ENCODE results near the gene GLI3. TPM values are rescaled to one million over a fixed set of nuclear protein-coding genes. Genes with fewer than 3 reads are reported as not detected.

GLI3 gene
- total and polyA plus RNA-seq, 2 of the 4 experiments (the other 2 are of a cell fraction) = 1.3 to 3.9 TPM

- no peak for TF ChIP-seq RCOR1 (IDR thresholded peaks at IDR 0.05; ENCODE audit: insufficient replicate concordance, low read length)
- no peak for TF ChIP-seq RFX5 (IDR thresholded peaks at IDR 0.05; ENCODE audit: low read depth, low read length)
- TF ChIP-seq RAD21 (IDR thresholded peaks at IDR 0.05; ENCODE audit: low read length) = no peak
- no peak for TF ChIP-seq SMC3 (IDR thresholded peaks at IDR 0.05; ENCODE audit: low read depth, low read length)
- no peak for TF ChIP-seq POLR2A (IDR thresholded peaks at IDR 0.05; ENCODE audit: low read depth, low read length)
- TF ChIP-seq CEBPB (IDR thresholded peaks at IDR 0.05; ENCODE audit: low read depth, low read length) = no peak
These were observed 308.2 kb downstream of the GLI3 start (continued) for GRCh38 chr7:41928781-41929180.

DNA sequence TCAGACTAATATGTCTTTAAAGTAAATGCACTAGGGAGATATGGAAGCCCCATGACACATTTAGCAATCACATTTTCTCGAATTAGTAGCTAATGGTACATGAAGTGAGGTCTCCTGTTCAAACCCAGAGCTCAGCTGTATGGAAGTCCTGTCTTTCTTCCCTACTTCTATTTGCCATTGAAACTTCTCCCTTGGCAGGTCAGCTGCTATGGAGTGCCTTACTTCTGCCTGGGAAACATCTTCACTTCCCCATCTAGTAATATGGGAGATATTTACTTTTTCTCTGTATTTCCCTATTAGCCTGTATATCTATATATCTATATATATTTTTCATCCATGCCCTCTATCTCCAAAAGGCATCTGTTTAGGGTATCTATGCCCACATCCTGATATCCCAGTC lies 308.8 kb downstream of the GLI3 start:
- WGBS, 2 experiments (ENCODE audit: extremely low coverage in 2 of 2, insufficient read length in 1 of 2) = no CpG with 5 or more reads among the region's 1 CpG
- Histone ChIP-seq H2BK120ac (ENCODE audit: low read depth, low read length) (peak overlapping the region; percentile 87; the same call in 1 of the 2 replicates), H4K8ac (ENCODE audit: low read depth in 2 of 2, low read length in 2 of 2) (peak overlapping the region; percentile 60 to 70; a peak in 3 of 4 replicates), H4K91ac (ENCODE audit: insufficient read depth, low read depth, low read length) (peak overlapping the region; percentile 84; the same call in 1 of the 2 replicates), H3K27me3 (ENCODE audit: control insufficient read depth, insufficient read depth, low read length) (no peaks in the 10 kb centered on the region), H3K79me1 (ENCODE audit: low read depth in 1 of 2, low read length in 2 of 2) (no peaks in the 10 kb centered on the region), H3K23ac (ENCODE audit: low read depth, low read length) (no peak overlapping the region), H3K4me2 (ENCODE audit: low read depth, low read length) (no peak overlapping the region), H2BK20ac (ENCODE audit: low read depth, low read length) (peak overlapping the region; percentile 71), H3K14ac (replicated peaks; ENCODE audit: low read depth, low read length) (peak overlapping the region; percentile 60; the same call in 1 of the 2 replicates), H3K56ac (ENCODE audit: extremely low read depth, insufficient read depth, low read length) (0 out of 2 replicates have a peak overlapping the region, but pooled peaks have one; percentile 26), H3K36me3 (ENCODE audit: control insufficient read depth, insufficient read depth, low read length) (no peaks in the 10 kb centered on the region), H4K20me1 (ENCODE audit: insufficient read depth, low read length) (no peaks in the 10 kb centered on the region), H3K18ac (ENCODE audit: low read depth, low read length) (peak overlapping the region; percentile 82), H2BK15ac (ENCODE audit: low read depth, low read length) (0 out of 3 replicates have a peak overlapping the region, but pooled peaks have one; percentile 83), H3K4ac (ENCODE audit: low read depth, low read length) (peak overlapping the region; percentile 87), H4K5ac (ENCODE audit: low read depth, low read length) (peak overlapping the region; percentile 64; the same call in 1 of the 2 replicates), H2BK5ac (ENCODE audit: low read depth, low read length, poor library complexity, severe bottlenecking) (no peak overlapping the region), H3K4me1 (ENCODE audit: control insufficient read depth, insufficient read depth, low read length) (peaks cover 13% of the 10 kb centered on the region), H3K9me1 (ENCODE audit: insufficient read depth, low read length) (no peaks in the 10 kb centered on the region; the same call in 1 of the 2 replicates), H3K27ac (ENCODE audit: insufficient read depth, low read length) (no peak overlapping the region), H2AK9ac (replicated peaks; ENCODE audit: low read depth, low read length, poor library complexity) (no peak overlapping the region), H3K4me3 (ENCODE audit: insufficient read depth, low read depth, low read length) (no peak overlapping the region), H3K9ac (ENCODE audit: low read depth, low read length) (no peak overlapping the region), H3K9me3 (ENCODE audit: control insufficient read depth, insufficient read depth, low read length) (no peaks in the 10 kb centered on the region), H2AK5ac (ENCODE audit: low read depth, low read length) (peak overlapping the region; percentile 97), H2AFZ (replicated peaks; ENCODE audit: low read length, poor library complexity) (no peak overlapping the region)
- no TSS peak for BruUV-seq (replicated peaks)
- no peak for DNase-seq
- no peak for TF ChIP-seq MAFK (IDR thresholded peaks at IDR 0.05; ENCODE audit: low read depth, low read length)
- TF ChIP-seq MAZ (IDR thresholded peaks at IDR 0.05; ENCODE audit: borderline replicate concordance, low read depth, low read length) = no peak
- TF ChIP-seq, protein P1, sequence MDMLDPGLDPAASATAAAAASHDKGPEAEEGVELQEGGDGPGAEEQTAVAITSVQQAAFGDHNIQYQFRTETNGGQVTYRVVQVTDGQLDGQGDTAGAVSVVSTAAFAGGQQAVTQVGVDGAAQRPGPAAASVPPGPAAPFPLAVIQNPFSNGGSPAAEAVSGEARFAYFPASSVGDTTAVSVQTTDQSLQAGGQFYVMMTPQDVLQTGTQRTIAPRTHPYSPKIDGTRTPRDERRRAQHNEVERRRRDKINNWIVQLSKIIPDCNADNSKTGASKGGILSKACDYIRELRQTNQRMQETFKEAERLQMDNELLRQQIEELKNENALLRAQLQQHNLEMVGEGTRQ (IDR thresholded peaks at IDR 0.05; ENCODE audit: low read depth, low read length) = no peak
- TF ChIP-seq RFX5 (IDR thresholded peaks at IDR 0.05; ENCODE audit: low read depth, low read length) = no peak
- TF ChIP-seq RAD21 (IDR thresholded peaks at IDR 0.05; ENCODE audit: low read length) = no peak
- in situ Hi-C loops (cut with MboI; ENCODE audit: low sequenced_read_pairs) = no loop called here
- ATAC-seq (ENCODE audit: low read depth) = peak; percentile 8; the same call in 1 of the 2 replicates
- intact Hi-C loops (cut with micrococcal nuclease) = no loop called here
- dilution Hi-C loops (cut with HindIII; ENCODE audit: low sequenced_read_pairs, unreplicated experiment) = no loop called here
- POLR2A ChIA-PET (ENCODE audit: unreplicated experiment) = no interaction called here
- CTCF ChIA-PET = interaction anchor here (0.6 to 1.5 kb wide), 4 partner anchors 10 to 217 kb away, joined by 3 to 8 read pairs (median 4); no protein-coding TSS in a partner anchor

All from IMR-90 (cell line).